Measurements from ENCODE around the gene UTRN. TPM values are rescaled to one million over a fixed set of nuclear protein-coding genes. Genes with fewer than 3 reads are reported as not detected.

Gene UTRN
- total and polyA plus RNA-seq, 2 experiments from 2014 or later, result 53.9 to 121 TPM

DNA sequence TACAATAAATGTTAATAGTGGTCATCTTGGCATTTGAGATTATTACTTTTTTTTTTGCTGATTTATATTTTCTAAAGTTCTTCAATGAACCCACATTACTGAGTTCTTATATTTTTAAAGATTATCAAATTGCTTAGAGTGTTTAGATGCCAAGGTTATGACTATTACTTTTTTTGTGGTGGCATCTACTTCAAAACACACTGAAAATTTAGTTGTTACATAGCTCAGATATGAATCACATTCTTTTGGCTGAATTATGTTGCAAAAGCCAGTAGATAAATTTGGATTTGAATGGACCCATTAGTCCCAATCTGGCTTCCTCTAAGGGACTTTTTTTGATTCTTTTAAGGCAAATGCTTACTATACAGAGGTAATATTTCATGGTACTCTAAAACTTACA lies 8.9 kb downstream of the UTRN start:
- H3K4me3 Mint-ChIP-seq, result no peak overlapping the region
- Histone ChIP-seq H3F3A (replicated peaks; ENCODE audit: low read depth) (no peaks in the 10 kb centered on the region), H3K27me3 (ENCODE audit: insufficient read depth) (no peaks in the 10 kb centered on the region), H3K4me3 (no peak overlapping the region), H2AFZ (no peak overlapping the region), H4K20me1 (replicated peaks; ENCODE audit: insufficient read depth) (no peaks in the 10 kb centered on the region; the same call in 1 of the 2 replicates), H3K4me1 (ENCODE audit: insufficient read depth) (0 out of 2 replicates have a peak, but pooled peaks cover 5% of the 10 kb centered on the region), H3K79me2 (replicated peaks; ENCODE audit: insufficient read depth) (peaks cover 36% of the 10 kb centered on the region), H3K9me2 (ENCODE audit: insufficient read depth) (no peaks in the 10 kb centered on the region), H3K4me2 (no peak overlapping the region), H3K36me3 (ENCODE audit: insufficient read depth) (peaks cover 6% of the 10 kb centered on the region; the same call in 1 of the 2 replicates), H3K27ac (ENCODE audit: low read depth) (no peak overlapping the region)
- no peak for TF ChIP-seq ZNF331 (CRISPR knock-in tag; IDR thresholded peaks at IDR 0.05; ENCODE audit: low read depth)
- H3K4me1 Mint-ChIP-seq, result peaks cover 13% of the 10 kb centered on the region; the same call in 2 of the 3 replicates
- peaks cover 12% of the 10 kb centered on the region for H3K9me3 Mint-ChIP-seq
- H3K36me3 Mint-ChIP-seq (ENCODE audit: low read depth), result peaks cover 24% of the 10 kb centered on the region
- H3K27me3 Mint-ChIP-seq (ENCODE audit: insufficient read depth, low read depth, poor library complexity), result no peaks in the 10 kb centered on the region
- no peak for DNase-seq (ENCODE audit: low spot score)
- H3K27ac Mint-ChIP-seq, result no peak overlapping the region
- ATAC-seq, result no peak

DNA sequence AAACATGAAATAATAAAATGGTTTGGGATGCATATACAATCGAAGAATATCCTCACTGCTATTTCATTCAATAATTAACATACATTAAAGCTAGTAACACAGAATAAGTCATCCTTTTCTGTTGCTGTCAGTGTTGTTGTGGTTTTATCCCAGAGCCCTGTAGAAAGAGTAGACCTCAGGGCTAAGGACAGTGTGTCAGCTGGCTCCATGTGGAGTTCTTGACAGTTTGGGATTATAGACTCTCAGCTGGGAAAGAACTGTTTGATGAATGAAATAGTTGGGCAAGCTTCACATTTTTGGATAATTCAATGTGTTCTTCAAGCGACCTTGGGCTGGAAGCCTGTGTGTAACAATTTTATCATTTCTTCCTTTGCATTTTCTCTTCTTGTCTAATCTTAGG lies 10.1 kb downstream of the UTRN start:
- peaks cover 6% of the 10 kb centered on the region; the same call in 1 of the 2 replicates for H3K36me3 ChIP-seq (ENCODE audit: insufficient read depth)
- H3K4me1 ChIP-seq (ENCODE audit: insufficient read depth), result peaks cover 5% of the 10 kb centered on the region; the same call in 1 of the 2 replicates
- no peaks in the 10 kb centered on the region for H3K27me3 ChIP-seq (ENCODE audit: insufficient read depth)
- no peak overlapping the region for H3K27ac ChIP-seq (ENCODE audit: low read depth)
- H4K20me1 ChIP-seq (replicated peaks; ENCODE audit: insufficient read depth), result no peaks in the 10 kb centered on the region; the same call in 1 of the 2 replicates
- Mint-ChIP-seq H3K27ac (no peak overlapping the region), H3K4me3 (no peak overlapping the region), H3K9me3 (peaks cover 12% of the 10 kb centered on the region), H3K36me3 (ENCODE audit: low read depth) (peaks cover 22% of the 10 kb centered on the region), H3K27me3 (ENCODE audit: insufficient read depth, low read depth, poor library complexity) (no peaks in the 10 kb centered on the region), H3K4me1 (peaks cover 13% of the 10 kb centered on the region; the same call in 2 of the 3 replicates)
- H3F3A ChIP-seq (replicated peaks; ENCODE audit: low read depth), result no peaks in the 10 kb centered on the region
- H3K4me2 ChIP-seq, result no peak overlapping the region
- no peak overlapping the region for H2AFZ ChIP-seq
- peaks cover 32% of the 10 kb centered on the region for H3K79me2 ChIP-seq (replicated peaks; ENCODE audit: insufficient read depth)
- DNase-seq (ENCODE audit: low spot score), result no peak
- no peak overlapping the region for H3K4me3 ChIP-seq
- ATAC-seq, result no peak
- no peaks in the 10 kb centered on the region for H3K9me2 ChIP-seq (ENCODE audit: insufficient read depth)
- no peak for TF ChIP-seq REST (IDR thresholded peaks at IDR 0.05; ENCODE audit: unreplicated experiment)
- TF ChIP-seq ZNF114 (CRISPR knock-in tag; IDR thresholded peaks at IDR 0.05), result no peak
- no peak for TF ChIP-seq NANOG (IDR thresholded peaks at IDR 0.05; ENCODE audit: borderline replicate concordance)
- no peak for TF ChIP-seq CREB1 (CRISPR knock-in tag; IDR thresholded peaks at IDR 0.05; ENCODE audit: low read depth)
- no peak for TF ChIP-seq STAT1 (IDR thresholded peaks at IDR 0.05; ENCODE audit: unreplicated experiment)
- TF ChIP-seq ETS1 (IDR thresholded peaks at IDR 0.05), result no peak
- TF ChIP-seq ZNF462 (CRISPR knock-in tag; IDR thresholded peaks at IDR 0.05), result no peak
- TF ChIP-seq JUNB (IDR thresholded peaks at IDR 0.05; ENCODE audit: unreplicated experiment), result no peak
- no peak for TF ChIP-seq EZH2 (IDR thresholded peaks at IDR 0.05; ENCODE audit: low read depth, unreplicated experiment)
- no peak for TF ChIP-seq EZH2phosphoT487 (IDR thresholded peaks at IDR 0.05; ENCODE audit: unreplicated experiment)

Data from GM23338 (cell line).